ENCODE measurements around the gene RIMBP2.
A peak's percentile ranks its signal among the peaks of the same experiment; 100 is the strongest.

Gene RIMBP2, protein sequence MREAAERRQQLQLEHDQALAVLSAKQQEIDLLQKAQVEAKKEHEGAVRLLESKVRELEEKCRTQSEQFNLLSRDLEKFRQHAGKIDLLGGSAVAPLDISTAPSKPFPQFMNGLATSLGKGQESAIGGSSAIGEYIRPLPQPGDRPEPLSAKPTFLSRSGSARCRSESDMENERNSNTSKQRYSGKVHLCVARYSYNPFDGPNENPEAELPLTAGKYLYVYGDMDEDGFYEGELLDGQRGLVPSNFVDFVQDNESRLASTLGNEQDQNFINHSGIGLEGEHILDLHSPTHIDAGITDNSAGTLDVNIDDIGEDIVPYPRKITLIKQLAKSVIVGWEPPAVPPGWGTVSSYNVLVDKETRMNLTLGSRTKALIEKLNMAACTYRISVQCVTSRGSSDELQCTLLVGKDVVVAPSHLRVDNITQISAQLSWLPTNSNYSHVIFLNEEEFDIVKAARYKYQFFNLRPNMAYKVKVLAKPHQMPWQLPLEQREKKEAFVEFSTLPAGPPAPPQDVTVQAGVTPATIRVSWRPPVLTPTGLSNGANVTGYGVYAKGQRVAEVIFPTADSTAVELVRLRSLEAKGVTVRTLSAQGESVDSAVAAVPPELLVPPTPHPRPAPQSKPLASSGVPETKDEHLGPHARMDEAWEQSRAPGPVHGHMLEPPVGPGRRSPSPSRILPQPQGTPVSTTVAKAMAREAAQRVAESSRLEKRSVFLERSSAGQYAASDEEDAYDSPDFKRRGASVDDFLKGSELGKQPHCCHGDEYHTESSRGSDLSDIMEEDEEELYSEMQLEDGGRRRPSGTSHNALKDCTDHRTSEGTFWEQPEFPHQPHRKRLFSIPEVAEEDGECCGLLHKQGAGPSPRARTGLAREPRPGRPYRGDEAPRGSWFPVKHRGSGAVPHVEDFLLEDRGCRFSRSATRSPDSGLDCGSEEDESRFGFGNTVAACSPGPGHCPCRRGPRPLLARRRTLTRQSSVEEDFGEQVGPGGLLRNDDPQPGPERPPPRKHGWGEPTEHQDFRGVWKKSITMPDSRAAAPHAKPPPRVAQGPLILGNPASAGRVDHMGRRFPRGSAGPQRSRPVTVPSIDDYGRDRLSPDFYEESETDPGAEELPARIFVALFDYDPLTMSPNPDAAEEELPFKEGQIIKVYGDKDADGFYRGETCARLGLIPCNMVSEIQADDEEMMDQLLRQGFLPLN (N-terminal part only)

DNA sequence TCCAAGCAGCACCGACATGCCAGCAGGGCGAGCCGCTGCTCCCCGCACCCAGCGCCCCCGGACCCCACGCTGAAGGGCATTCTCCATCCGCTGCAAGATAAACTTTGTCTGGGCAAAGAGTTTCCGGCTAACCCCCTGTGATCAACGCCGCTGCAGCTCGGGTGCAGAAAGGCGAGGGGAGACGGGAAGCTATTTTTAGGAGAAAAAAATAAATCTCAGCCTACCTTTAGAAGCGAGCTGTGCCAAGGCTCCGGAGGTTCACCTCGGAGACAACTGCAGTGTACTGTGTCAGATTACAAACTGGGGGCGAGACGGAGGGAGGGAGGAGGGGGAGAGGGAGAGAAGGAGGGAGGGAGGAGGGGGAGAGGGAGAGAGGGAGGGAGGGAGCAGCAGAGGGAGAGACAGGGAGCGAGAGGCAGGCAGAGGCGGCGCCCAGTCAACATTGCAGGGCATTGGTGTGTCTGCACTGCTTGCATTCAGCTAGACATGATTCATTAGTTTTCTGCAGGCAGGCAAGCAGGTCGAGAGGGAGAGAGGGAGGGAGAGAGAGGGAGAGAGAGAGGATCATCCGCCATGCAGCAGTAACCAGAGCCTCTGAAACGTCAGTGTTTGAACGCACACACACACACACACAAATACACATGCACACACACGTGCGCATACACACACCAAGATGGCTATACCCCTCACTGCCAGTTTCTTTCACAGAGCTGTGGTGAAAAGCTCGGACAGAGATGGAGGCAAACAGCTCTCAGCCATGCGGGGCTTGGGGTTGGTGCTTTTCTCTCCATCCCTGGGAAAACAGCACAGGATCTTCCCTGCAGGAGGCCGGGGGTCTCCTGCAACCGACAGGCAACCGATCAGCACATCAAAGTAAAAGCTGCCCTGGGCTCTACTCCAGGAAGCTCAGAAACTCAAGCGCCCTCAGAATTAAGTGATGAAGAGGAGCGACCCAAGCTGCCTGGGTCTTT lies at the start of gene RIMBP2:
RIMBP2 (minus strand) TSS at position 302 of the 971 bp plus-strand sequence. CDS start 237,286 bp downstream, outside the sequence.
- no peak within 1 kb of the TSS for H3K4me3 ChIP-seq (replicated peaks; ENCODE audit: low read depth, low read length)
- no peak for DNase-seq (ENCODE audit: extremely low read depth, low read depth)
- TF ChIP-seq, protein P1, sequence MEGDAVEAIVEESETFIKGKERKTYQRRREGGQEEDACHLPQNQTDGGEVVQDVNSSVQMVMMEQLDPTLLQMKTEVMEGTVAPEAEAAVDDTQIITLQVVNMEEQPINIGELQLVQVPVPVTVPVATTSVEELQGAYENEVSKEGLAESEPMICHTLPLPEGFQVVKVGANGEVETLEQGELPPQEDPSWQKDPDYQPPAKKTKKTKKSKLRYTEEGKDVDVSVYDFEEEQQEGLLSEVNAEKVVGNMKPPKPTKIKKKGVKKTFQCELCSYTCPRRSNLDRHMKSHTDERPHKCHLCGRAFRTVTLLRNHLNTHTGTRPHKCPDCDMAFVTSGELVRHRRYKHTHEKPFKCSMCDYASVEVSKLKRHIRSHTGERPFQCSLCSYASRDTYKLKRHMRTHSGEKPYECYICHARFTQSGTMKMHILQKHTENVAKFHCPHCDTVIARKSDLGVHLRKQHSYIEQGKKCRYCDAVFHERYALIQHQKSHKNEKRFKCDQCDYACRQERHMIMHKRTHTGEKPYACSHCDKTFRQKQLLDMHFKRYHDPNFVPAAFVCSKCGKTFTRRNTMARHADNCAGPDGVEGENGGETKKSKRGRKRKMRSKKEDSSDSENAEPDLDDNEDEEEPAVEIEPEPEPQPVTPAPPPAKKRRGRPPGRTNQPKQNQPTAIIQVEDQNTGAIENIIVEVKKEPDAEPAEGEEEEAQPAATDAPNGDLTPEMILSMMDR (IDR thresholded peaks at IDR 0.05; ENCODE audit: low read depth, low read length, missing control alignments), result no peak

DNA sequence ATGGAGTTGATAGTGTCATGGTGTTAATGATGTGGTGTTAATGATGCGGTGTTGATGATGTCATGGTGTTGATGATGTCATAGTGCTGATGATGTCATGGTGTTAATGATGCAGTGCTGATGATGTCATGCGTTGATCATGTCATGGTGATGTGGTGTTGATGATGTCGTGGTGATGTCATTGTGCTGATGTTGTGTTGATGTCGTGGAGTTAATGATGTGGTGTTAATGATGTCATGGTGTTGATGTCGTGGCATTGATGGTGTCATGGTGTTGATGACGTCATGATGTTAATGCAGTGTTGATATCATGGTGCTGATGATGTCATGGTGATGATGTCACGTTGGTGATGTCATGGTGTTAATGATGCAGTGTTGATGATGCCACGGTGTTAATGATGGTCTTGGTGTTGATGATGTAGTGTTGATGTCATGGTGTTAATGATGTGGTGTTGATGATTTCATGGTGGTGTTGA lies 49.1 kb upstream of the RIMBP2 start:
- TF ChIP-seq, protein P1 (IDR thresholded peaks at IDR 0.05; ENCODE audit: low read depth, low read length, missing control alignments), result no peak
- H3K4me3 ChIP-seq (replicated peaks; ENCODE audit: low read depth, low read length), result no peak overlapping the region
- peak; percentile 10 for DNase-seq (ENCODE audit: extremely low read depth, low read depth)

DNA sequence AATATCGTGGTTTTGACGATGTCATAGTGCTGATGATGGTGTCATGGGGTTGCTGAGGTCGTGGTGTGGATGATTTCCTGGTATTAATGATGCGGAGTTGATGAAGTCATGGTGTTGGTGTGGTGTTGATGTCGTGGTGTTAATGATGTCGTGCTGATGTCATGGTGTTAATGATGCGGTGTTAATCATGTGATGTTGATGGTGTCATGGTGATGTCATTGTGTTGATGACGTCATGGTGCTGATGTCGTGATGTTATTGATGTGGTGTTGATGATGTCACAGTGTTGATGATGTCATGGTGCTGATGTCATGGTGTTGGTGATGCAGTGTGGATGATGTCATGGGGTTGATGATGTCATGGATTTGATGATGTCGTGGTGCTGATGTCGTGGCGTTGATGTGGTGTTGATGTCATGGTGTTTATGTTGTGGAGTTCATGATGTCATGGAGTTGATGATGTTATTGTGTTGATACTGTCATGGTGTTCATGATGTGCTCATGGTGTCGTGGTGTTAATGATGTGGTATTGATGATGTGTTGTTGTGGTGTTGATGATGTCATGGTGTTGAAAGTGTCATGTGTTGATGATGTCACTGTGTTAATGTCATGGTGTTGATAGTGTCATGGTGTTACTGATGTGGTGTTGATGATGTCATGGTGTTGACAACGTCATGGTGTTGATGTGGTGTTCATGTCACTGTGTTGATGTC lies 48.5 kb upstream of the RIMBP2 start:
- no peak overlapping the region for H3K4me3 ChIP-seq (replicated peaks; ENCODE audit: low read depth, low read length)
- DNase-seq (ENCODE audit: extremely low read depth, low read depth), result peak; percentile 6
- TF ChIP-seq, protein P1 (IDR thresholded peaks at IDR 0.05; ENCODE audit: low read depth, low read length, missing control alignments), result no peak

DNA sequence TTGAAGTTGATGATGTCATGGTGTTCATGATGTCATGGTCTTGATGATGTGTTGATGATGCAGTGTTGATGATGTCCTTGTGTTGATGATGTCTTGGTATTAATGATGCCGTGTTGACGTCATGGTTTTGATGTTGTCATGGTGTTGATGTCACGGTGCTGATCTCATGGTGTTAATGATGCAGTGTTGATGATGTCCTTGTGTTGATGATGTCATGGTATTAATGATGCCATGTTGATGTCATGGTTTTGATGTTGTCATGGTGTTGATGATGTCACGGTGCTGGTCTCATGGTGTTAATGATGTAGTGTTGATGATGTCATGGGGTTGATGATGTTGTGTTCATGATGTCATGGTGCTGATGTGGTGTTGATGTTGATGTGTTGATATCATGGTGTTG lies 48.0 kb upstream of the RIMBP2 start:
- H3K4me3 ChIP-seq (replicated peaks; ENCODE audit: low read depth, low read length), result no peak overlapping the region
- TF ChIP-seq, protein P1 (IDR thresholded peaks at IDR 0.05; ENCODE audit: low read depth, low read length, missing control alignments), result no peak
- DNase-seq (ENCODE audit: extremely low read depth, low read depth), result peak; percentile 2

DNA sequence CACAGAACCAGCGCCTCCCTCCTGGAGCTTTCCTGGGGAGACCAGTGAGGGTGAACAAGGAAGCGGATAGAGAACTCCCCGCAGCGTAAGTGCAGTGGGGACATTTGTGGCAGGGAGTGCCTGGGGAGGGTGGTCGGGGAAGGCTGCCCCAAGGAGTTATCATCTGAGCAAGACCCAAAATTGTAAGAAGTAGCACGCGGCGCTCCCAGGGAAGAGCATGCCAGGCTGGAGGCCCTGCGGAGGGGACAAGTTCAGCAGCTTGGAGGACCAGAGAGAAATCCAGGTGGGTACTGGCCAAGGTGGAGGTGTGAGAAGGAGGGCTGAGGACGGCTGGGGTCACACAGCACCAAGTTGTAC lies 46.2 kb upstream of the RIMBP2 start:
- DNase-seq (ENCODE audit: extremely low read depth, low read depth), result no peak
- TF ChIP-seq, protein P1 (IDR thresholded peaks at IDR 0.05; ENCODE audit: low read depth, low read length, missing control alignments), result no peak
- H3K4me3 ChIP-seq (replicated peaks; ENCODE audit: low read depth, low read length), result no peak overlapping the region

Measured in HFF-Myc (cell line).